A549 treated with Hydrocortisone at 1 μM for 4 hours (cell line): ENCODE measurements around the gene ZNF235. TPM values are rescaled to one million over a fixed set of nuclear protein-coding genes. Genes with fewer than 3 reads are reported as not detected.

ENCODE experiments used
- total RNA-seq: library from RNA; stranded (reverse); fragments of 200-300 nt; extraction: Qiagen RNA extraction; gene quantifications from 5 replicates; pipeline ENCODE4 v1.2.3, GENCODE V29; 2022

Gene ZNF235
- total RNA-seq: 2.8 to 4.5 TPM (median 3.1 TPM) in 5 replicates

GRCh38 chr19:44304659-44305193 lies at the start of gene ZNF235:
Gene ZNF235, minus strand, starts transcription at chr19:44305025. Its CDS starts 1,621 bp downstream, at chr19:44303404.

Other genes starting within 250 kb of the ZNF235 start
- gene ZNF284, start 232.9 kb downstream of the ZNF235 start, total RNA-seq: 0.25 to 0.71 TPM (median 0.43 TPM) in 5 replicates
- 7.1 to 12.7 TPM (median 8.9 TPM) in 5 replicates for gene ZNF224, start 210.7 kb downstream of the ZNF235 start, total RNA-seq
- gene ZNF225, start 191.6 kb downstream of the ZNF235 start, total RNA-seq: 2.3 to 4.3 TPM (median 2.5 TPM) in 5 replicates
- gene ZNF234, start 163.5 kb downstream of the ZNF235 start, total RNA-seq: 1.3 to 2.5 TPM (median 2.2 TPM) in 5 replicates
- gene ZNF226, start 139.9 kb downstream of the ZNF235 start, total RNA-seq: 18.3 to 21.5 TPM (median 18.7 TPM) in 5 replicates
- gene ZNF227, start 92.5 kb downstream of the ZNF235 start, total RNA-seq: 9.3 to 13.7 TPM (median 10.1 TPM) in 5 replicates
- gene ZNF233, start 45.1 kb downstream of the ZNF235 start, total RNA-seq: 0.51 to 0.83 TPM (median 0.63 TPM) in 5 replicates
- gene ZNF112, start 51.7 kb upstream of the ZNF235 start, total RNA-seq: 1.6 to 2.6 TPM (median 2.1 TPM) in 5 replicates
- gene ZNF285, start 96.6 kb upstream of the ZNF235 start, total RNA-seq: 2.0 to 3.2 TPM (median 2.3 TPM) in 5 replicates
- 2.3 to 3.1 TPM (median 2.8 TPM) in 5 replicates for gene ZNF229, start 143.4 kb upstream of the ZNF235 start, total RNA-seq
- 7.1 to 9.1 TPM (median 7.9 TPM) in 5 replicates for gene ZNF180, start 195.5 kb upstream of the ZNF235 start, total RNA-seq
- 0.08 to 0.10 TPM in 2 of 5 replicates, not detected in the others for gene CEACAM20, start 224.7 kb upstream of the ZNF235 start, total RNA-seq